Bone marrow (tissue), 2 donors: ENCODE measurements around the gene CNTN4.
"Not testable (repeated sequence)": the region's sequence is repeated elsewhere in the genome, so short reads cannot be mapped to it uniquely, and the experiment has no call there.

Experiments used
- DNase-seq, 2 donors: peaks; one replicate each; lab custom pipeline; 2025; lab: John Stamatoyannopoulos, UW

CNTN4 gene

GRCh38 chr3:2098398-2099027 is at the start of gene CNTN4:
Gene CNTN4, plus strand, starts transcription at chr3:2098866.
- no peak for DNase-seq

- DNase-seq = no peak
Observed at GRCh38 chr3:2061360-2061759, 37.3 kb upstream of the CNTN4 start.

- DNase-seq = no peak
Observed at GRCh38 chr3:2071531-2071930, 27.1 kb upstream of the CNTN4 start.

- DNase-seq = no peak
Observed at GRCh38 chr3:2078821-2079220, 19.8 kb upstream of the CNTN4 start.

- DNase-seq = no peak
Observed at GRCh38 chr3:2082871-2083480, 15.7 kb upstream of the CNTN4 start.

GRCh38 chr3:2083558-2083957 is 15.1 kb upstream of the CNTN4 start:
- DNase-seq = not testable (repeated sequence)

- no peak for DNase-seq
Observed at GRCh38 chr3:2090095-2090911, 8.4 kb upstream of the CNTN4 start.

GRCh38 chr3:2092758-2093157 is 5.9 kb upstream of the CNTN4 start:
- no peak for DNase-seq

- DNase-seq = no peak
Observed at GRCh38 chr3:2094941-2095340, 3.7 kb upstream of the CNTN4 start.

- no peak for DNase-seq
Observed at GRCh38 chr3:2096216-2096615, 2.5 kb upstream of the CNTN4 start.

GRCh38 chr3:2097641-2098191 is 950 bp upstream of the CNTN4 start:
- no peak for DNase-seq

GRCh38 chr3:2099028-2099671 is 484 bp downstream of the CNTN4 start:
- no peak for DNase-seq

- no peak for DNase-seq
Observed at GRCh38 chr3:2099779-2100191, 1.1 kb downstream of the CNTN4 start.

GRCh38 chr3:2106438-2106837 is 7.8 kb downstream of the CNTN4 start:
- no peak for DNase-seq

GRCh38 chr3:2110597-2111117 is 12.0 kb downstream of the CNTN4 start:
- no peak for DNase-seq

- DNase-seq = no peak
Observed at GRCh38 chr3:2114617-2115275, 16.1 kb downstream of the CNTN4 start.

- no peak for DNase-seq
Observed at GRCh38 chr3:2130726-2131125, 32.1 kb downstream of the CNTN4 start.

- DNase-seq = no peak
Observed at GRCh38 chr3:2133146-2133545, 34.5 kb downstream of the CNTN4 start.

- DNase-seq = no peak
Observed at GRCh38 chr3:2137651-2138050, 39.0 kb downstream of the CNTN4 start.

GRCh38 chr3:2141482-2141881 is 42.8 kb downstream of the CNTN4 start:
- no peak for DNase-seq

GRCh38 chr3:2148561-2149340 is 50.1 kb downstream of the CNTN4 start:
- DNase-seq = no peak
